Umbilical cord (tissue), 2 donors: ENCODE measurements around the gene NFIX. TPM values are rescaled to one million over a fixed set of nuclear protein-coding genes. Genes with fewer than 3 reads are reported as not detected.
A peak's percentile ranks its signal among the peaks of the same experiment; 100 is the strongest.

ENCODE experiments used
- DNase-seq: peaks from one replicate; pipeline ENCODE4 v3.0.0-alpha.2; 2015; ENCODE audit warnings: low spot score
- total RNA-seq: library from RNA; depleted of rRNA; stranded (reverse); fragments of >200 nt; gene quantifications from one replicate; pipeline ENCODE4 v1.2.3, GENCODE V29; 2014; ENCODE audit warnings: low replicate concordance; ENCODE audit not compliant: insufficient read depth

The NFIX gene
- total RNA-seq, 1 donor from 2014 or later, result 56.8 TPM

GRCh38 chr19:13122275-13122878 is 127.1 kb downstream of the NFIX start:
- no peak for DNase-seq

GRCh38 chr19:13122980-13123957 is 128.0 kb downstream of the NFIX start:
- DNase-seq, result no peak

GRCh38 chr19:13127051-13127450 is 131.8 kb downstream of the NFIX start:
- DNase-seq, result peak; percentile 93

GRCh38 chr19:13127811-13128575 is 132.7 kb downstream of the NFIX start:
- DNase-seq, result no peak

- no peak for DNase-seq
Measured at GRCh38 chr19:13128583-13128982, 133.3 kb downstream of the NFIX start.

GRCh38 chr19:13129384-13129783 is 134.1 kb downstream of the NFIX start:
- DNase-seq, result no peak

GRCh38 chr19:13130886-13131490 is 135.7 kb downstream of the NFIX start:
- DNase-seq, result no peak

- no peak for DNase-seq
Measured at GRCh38 chr19:13132471-13133180, 137.4 kb downstream of the NFIX start.

GRCh38 chr19:13133241-13133870 is 138.1 kb downstream of the NFIX start:
- DNase-seq, result no peak

GRCh38 chr19:13134626-13135025 is 139.4 kb downstream of the NFIX start:
- no peak for DNase-seq

GRCh38 chr19:13135068-13136062 is 140.1 kb downstream of the NFIX start:
- DNase-seq, result no peak

GRCh38 chr19:13137290-13137794 is 142.1 kb downstream of the NFIX start:
- DNase-seq, result no peak

GRCh38 chr19:13138171-13138915 is 143.1 kb downstream of the NFIX start:
- DNase-seq, result no peak

GRCh38 chr19:13138916-13139198 is 143.6 kb downstream of the NFIX start:
- no peak for DNase-seq

- no peak for DNase-seq
Measured at GRCh38 chr19:13139633-13140311, 144.5 kb downstream of the NFIX start.

GRCh38 chr19:13146763-13147563 is 151.7 kb downstream of the NFIX start:
- DNase-seq, result no peak
